MCF 10A (cell line): ENCODE results near the gene PHF19. TPM values are rescaled to one million over a fixed set of nuclear protein-coding genes. Genes with fewer than 3 reads are reported as not detected.
A peak's percentile ranks its signal among the peaks of the same experiment; 100 is the strongest.

Experiments
- BruUV-seq: library from RNA; stranded (reverse); fragments of 400-500 nt; replicated peaks from 2 replicates; lab custom pipeline; 2021; lab: Mats Ljungman, UMichigan
- CTCF ChIA-PET: fragments of 300-600 bp; sonication (Branson Sonifier 250); formaldehyde crosslinking; extraction: SDS; loops from one replicate; lab custom pipeline; 2021; ENCODE audit warnings: antibody characterized with exemption, inconsistent platforms; lab: Yijun Ruan, JAX
- POLR2A ChIA-PET: fragments of 300-600, 350-650 bp; sonication (Branson Sonifier 250); formaldehyde crosslinking; extraction: SDS; loops from one replicate; lab custom pipeline; 2020; ENCODE audit warnings: antibody characterized with exemption, inconsistent platforms; lab: Yijun Ruan, JAX
- DNase-seq: peaks from one replicate; pipeline ENCODE4 v3.0.0-alpha.2; 2018; ENCODE audit not compliant: unreplicated experiment
- H3K27ac Mint-ChIP-seq: one replicate; pipeline ENCODE4 v1.8.0; 2022; ENCODE audit warnings: mild to moderate bottlenecking, low read depth, mixed read lengths; ENCODE audit not compliant: unreplicated experiment
- H3K27me3 Mint-ChIP-seq: one replicate; pipeline ENCODE4 v1.8.0; 2022; ENCODE audit warnings: mixed read lengths; ENCODE audit not compliant: insufficient read depth, unreplicated experiment
- H3K36me3 Mint-ChIP-seq: one replicate; pipeline ENCODE4 v1.8.0; 2022; ENCODE audit warnings: mild to moderate bottlenecking, moderate library complexity, mixed read lengths; ENCODE audit not compliant: insufficient read depth, unreplicated experiment
- H3K4me1 Mint-ChIP-seq: one replicate; pipeline ENCODE4 v1.8.0; 2022; ENCODE audit warnings: mixed read lengths; ENCODE audit not compliant: insufficient read depth, unreplicated experiment
- H3K4me3 Mint-ChIP-seq: one replicate; pipeline ENCODE4 v1.8.0; 2022; ENCODE audit warnings: mild to moderate bottlenecking, moderate library complexity, mixed read lengths; ENCODE audit not compliant: unreplicated experiment
- H3K9me3 Mint-ChIP-seq: one replicate; pipeline ENCODE4 v1.8.0; 2022; ENCODE audit warnings: mixed read lengths; ENCODE audit not compliant: unreplicated experiment
- intact Hi-C: fragments of 100-400 bp; cut with micrococcal nuclease; formaldehyde crosslinking; loops from 2 replicates; pipeline ENCODE4 v1.14.1; 2022
- total RNA-seq: library from RNA; stranded (reverse); gene quantifications from 2 replicates; pipeline ENCODE4 v1.2.3, GENCODE V29; 2022
- TF ChIP-seq, protein P1 (sequence below): fragments of 200-600 bp; IDR thresholded peaks from one replicate; pipeline ENCODE4 v1.8.0; 2022; ENCODE audit warnings: antibody characterized with exemption, mild to moderate bottlenecking; ENCODE audit not compliant: unreplicated experiment

The PHF19 gene
- total RNA-seq, 1 experiment from 2014 or later = 61.0 TPM

DNA sequence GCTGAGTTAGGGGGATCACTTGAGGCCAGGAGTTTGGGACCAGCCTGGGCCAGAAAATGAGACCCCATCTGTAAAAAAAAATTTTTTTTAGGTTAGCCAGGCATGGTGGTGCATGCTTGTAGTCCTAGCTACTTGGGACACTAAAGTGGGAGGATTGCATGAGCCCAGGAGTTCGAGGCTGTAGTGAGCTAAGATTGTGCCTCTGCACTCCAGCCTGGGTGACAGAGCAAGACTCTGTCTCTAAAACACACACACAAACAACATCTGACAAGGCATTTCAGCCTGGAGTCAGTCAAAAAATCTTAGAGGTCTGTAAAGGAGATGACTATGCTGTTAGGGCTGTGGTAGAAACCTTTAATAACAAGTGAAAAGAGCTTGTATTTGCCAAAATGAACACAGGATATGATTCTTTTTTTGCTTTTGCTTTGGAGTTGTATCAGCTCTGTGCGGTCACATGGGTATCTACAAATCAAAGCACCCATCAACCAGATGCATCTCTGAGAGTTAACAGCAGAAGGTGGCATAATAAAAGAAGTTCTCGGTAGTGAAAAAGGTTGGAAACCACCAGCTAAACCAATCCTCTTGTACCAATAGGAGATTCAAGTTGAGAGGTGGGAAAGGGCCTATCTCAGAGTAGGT is 30.6 kb downstream of the PHF19 start:
- no peak overlapping the region for H3K27ac Mint-ChIP-seq
- DNase-seq = no peak
- POLR2A ChIA-PET = interaction anchor here (1.0 kb wide), 1 partner anchor 12 kb away, joined by 3 read pairs; no protein-coding TSS in a partner anchor
- no peaks in the 10 kb centered on the region for H3K9me3 Mint-ChIP-seq
- no peak overlapping the region for H3K4me3 Mint-ChIP-seq
- TF ChIP-seq, protein P1, sequence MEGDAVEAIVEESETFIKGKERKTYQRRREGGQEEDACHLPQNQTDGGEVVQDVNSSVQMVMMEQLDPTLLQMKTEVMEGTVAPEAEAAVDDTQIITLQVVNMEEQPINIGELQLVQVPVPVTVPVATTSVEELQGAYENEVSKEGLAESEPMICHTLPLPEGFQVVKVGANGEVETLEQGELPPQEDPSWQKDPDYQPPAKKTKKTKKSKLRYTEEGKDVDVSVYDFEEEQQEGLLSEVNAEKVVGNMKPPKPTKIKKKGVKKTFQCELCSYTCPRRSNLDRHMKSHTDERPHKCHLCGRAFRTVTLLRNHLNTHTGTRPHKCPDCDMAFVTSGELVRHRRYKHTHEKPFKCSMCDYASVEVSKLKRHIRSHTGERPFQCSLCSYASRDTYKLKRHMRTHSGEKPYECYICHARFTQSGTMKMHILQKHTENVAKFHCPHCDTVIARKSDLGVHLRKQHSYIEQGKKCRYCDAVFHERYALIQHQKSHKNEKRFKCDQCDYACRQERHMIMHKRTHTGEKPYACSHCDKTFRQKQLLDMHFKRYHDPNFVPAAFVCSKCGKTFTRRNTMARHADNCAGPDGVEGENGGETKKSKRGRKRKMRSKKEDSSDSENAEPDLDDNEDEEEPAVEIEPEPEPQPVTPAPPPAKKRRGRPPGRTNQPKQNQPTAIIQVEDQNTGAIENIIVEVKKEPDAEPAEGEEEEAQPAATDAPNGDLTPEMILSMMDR = no peak
- intact Hi-C loops = no loop called here
- H3K36me3 Mint-ChIP-seq = peaks cover 64% of the 10 kb centered on the region
- peaks cover 16% of the 10 kb centered on the region for H3K4me1 Mint-ChIP-seq
- H3K27me3 Mint-ChIP-seq = no peaks in the 10 kb centered on the region
- no TSS peak for BruUV-seq
- CTCF ChIA-PET = interaction anchor here (0.6 to 0.7 kb wide), 2 partner anchors 18 to 234 kb away, joined by 3 read pairs; no protein-coding TSS in a partner anchor

- no peak overlapping the region for H3K4me3 Mint-ChIP-seq
- DNase-seq = no peak
- peak overlapping the region; percentile 99 for H3K27ac Mint-ChIP-seq
- no peaks in the 10 kb centered on the region for H3K27me3 Mint-ChIP-seq
- BruUV-seq = no TSS peak
- no peaks in the 10 kb centered on the region for H3K9me3 Mint-ChIP-seq
- H3K36me3 Mint-ChIP-seq = peaks cover 64% of the 10 kb centered on the region
- intact Hi-C loops = no loop called here
- TF ChIP-seq, protein P1 = no peak
- CTCF ChIA-PET = interaction anchor here (0.7 to 0.8 kb wide), 2 partner anchors 226 to 235 kb away, joined by 3 to 4 read pairs; no protein-coding TSS in a partner anchor
- peaks cover 16% of the 10 kb centered on the region for H3K4me1 Mint-ChIP-seq
- POLR2A ChIA-PET = interaction anchor here (0.7 to 3.5 kb wide), 4 partner anchors 23 to 92 kb away, joined by 3 to 45 read pairs (median 16); partner anchors contain the start of gene FBXW2
Measured at GRCh38 chr9:120845255-120845654, 31.7 kb downstream of the PHF19 start.

DNA sequence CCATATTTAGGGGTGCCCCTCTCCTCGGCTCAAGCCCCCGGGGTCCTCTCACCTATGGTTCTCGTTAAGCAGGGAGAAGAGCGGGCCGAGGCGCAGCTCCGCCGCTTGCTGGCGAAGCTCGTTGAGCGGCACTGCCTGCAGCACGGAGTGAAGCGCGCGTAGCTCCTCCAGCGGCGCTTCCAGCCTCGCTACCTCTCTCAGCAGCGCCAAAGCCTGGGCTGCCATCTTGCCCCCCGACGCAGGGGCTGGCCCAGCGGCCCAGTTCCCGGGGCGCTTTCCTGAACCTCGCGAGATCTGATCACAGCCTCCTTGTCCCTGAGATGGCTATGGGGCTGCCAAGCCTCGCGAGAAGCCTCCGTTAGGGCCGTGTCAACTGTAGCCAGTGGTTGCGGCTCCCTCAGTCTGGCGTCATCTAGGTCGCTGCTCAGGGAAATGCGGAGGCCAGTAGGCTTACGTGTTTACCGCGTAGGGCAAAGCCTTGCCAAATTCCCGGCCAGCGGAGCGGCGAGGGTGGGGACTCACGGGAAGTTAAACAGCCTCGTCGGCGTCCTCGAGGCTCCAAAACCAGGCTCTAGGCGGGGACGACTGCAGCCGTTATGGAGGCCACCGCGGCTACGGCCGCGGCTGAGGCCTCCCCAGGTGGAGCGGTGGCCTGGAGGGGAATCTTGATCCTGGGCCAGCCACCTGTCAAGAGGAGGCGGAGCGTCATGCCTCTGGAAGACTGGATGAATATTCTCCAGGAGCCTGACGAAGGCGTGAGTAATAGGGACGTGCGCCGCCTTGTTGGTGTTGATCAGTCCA is 34.1 kb downstream of the PHF19 start, which contains the start of gene PSMD5:
TSS of gene PSMD5 (minus strand) at position 238 of the 801 bp plus-strand sequence. CDS start at position 225, 13 bp downstream.
- Mint-ChIP-seq H3K27me3 (no peaks in the 10 kb centered on the region), H3K4me1 (peaks cover 31% of the 10 kb centered on the region), H3K36me3 (peaks cover 64% of the 10 kb centered on the region), H3K4me3 (peak within 1 kb of the TSS; percentile 100), H3K9me3 (no peaks in the 10 kb centered on the region), H3K27ac (peak within 1 kb of the TSS; percentile 99)
- BruUV-seq = no TSS peak
- peak; percentile 100 for DNase-seq
- intact Hi-C loops = loop anchor here (1.0 to 5.0 kb wide), 3 partner anchors 34 to 93 kb away; partner anchors contain the start of genes FBXW2 and PHF19
- POLR2A ChIA-PET = interaction anchor here (0.7 to 3.5 kb wide), 21 partner anchors 10 to 279 kb away, joined by 3 to 45 read pairs (median 4); partner anchors contain the start of gene FBXW2
- CTCF ChIA-PET = interaction anchor here (0.7 to 1.4 kb wide), 7 partner anchors 9 to 97 kb away, joined by 3 to 6 read pairs (median 3); no protein-coding TSS in a partner anchor
- TF ChIP-seq, protein P1 = no peak
